SK-N-SH (cell line): ENCODE measurements around the gene KIF19.

Source experiments
- RAD21 ChIP-seq: IDR thresholded peaks from 2 replicates; pipeline ENCODE4 v1.6.1; 2012; ENCODE audit warnings: mild to moderate bottlenecking, low read length
- USF1 ChIP-seq: IDR thresholded peaks from 2 replicates; pipeline ENCODE4 v1.4.0; 2012; ENCODE audit warnings: low read depth, borderline replicate concordance

- TF ChIP-seq RAD21: no peak
- TF ChIP-seq USF1: no peak
Measured at GRCh38 chr17:74283371-74283673, 42.7 kb upstream of the KIF19 start.
